Trophoblast cell (in vitro differentiated cells and primary cell): ENCODE data around the gene C15orf39.

Experiments
- DNase-seq, 2 donors: peaks; one replicate each; pipeline ENCODE4 v3.0.0-alpha.2; 2016
- H2AFZ ChIP-seq: 2 replicates; pipeline ENCODE4 v1.6.1; 2013; ENCODE audit warnings: low read length, moderate library complexity, mild to moderate bottlenecking; ENCODE audit not compliant: insufficient read depth, poor library complexity
- H2AK5ac ChIP-seq: 2 replicates; pipeline ENCODE4 v1.6.1; 2013; ENCODE audit warnings: mild to moderate bottlenecking, low read length
- H2BK120ac ChIP-seq: 2 replicates; pipeline ENCODE4 v1.6.1; 2013; ENCODE audit warnings: low read length, mild to moderate bottlenecking, moderate library complexity; ENCODE audit not compliant: insufficient read depth, poor library complexity
- H2BK12ac ChIP-seq: 2 replicates; pipeline ENCODE4 v1.6.1; 2013; ENCODE audit warnings: mild to moderate bottlenecking, low read length, moderate library complexity
- H2BK5ac ChIP-seq: 2 replicates; pipeline ENCODE4 v1.6.1; 2013; ENCODE audit warnings: low read length, low read depth, moderate library complexity, mild to moderate bottlenecking; ENCODE audit not compliant: poor library complexity
- H3K14ac ChIP-seq: 2 replicates; pipeline ENCODE4 v1.6.1; 2013; ENCODE audit warnings: mild to moderate bottlenecking, low read length
- H3K18ac ChIP-seq: 2 replicates; pipeline ENCODE4 v1.6.1; 2013; ENCODE audit warnings: mild to moderate bottlenecking, low read length
- H3K23ac ChIP-seq: 2 replicates; pipeline ENCODE4 v1.6.1; 2013; ENCODE audit warnings: low read length
- H3K27ac ChIP-seq: 2 replicates; pipeline ENCODE4 v1.5.1; 2013; ENCODE audit warnings: low read depth, mild to moderate bottlenecking, inconsistent platforms, low read length, moderate library complexity
- H3K27me3 ChIP-seq: 2 replicates; pipeline ENCODE4 v1.6.1; 2013; ENCODE audit warnings: inconsistent platforms, mild to moderate bottlenecking, low read length, moderate library complexity; ENCODE audit not compliant: insufficient read depth
- H3K36me3 ChIP-seq, 2 experiments: 1 replicate in 1 of 2; 2 replicates in 1 of 2; pipeline ENCODE4 v1.6.1; 2013; ENCODE audit warnings: low read length in 2 of 2, mild to moderate bottlenecking in 2 of 2, moderate library complexity in 1 of 2; ENCODE audit not compliant: insufficient read depth in 2 of 2, control insufficient read depth in 1 of 2
- H3K4ac ChIP-seq: 2 replicates; pipeline ENCODE4 v1.6.1; 2013; ENCODE audit warnings: low read depth, mild to moderate bottlenecking, low read length, moderate library complexity
- H3K4me1 ChIP-seq, 2 experiments: 1 replicate in 1 of 2; 2 replicates in 1 of 2; pipeline ENCODE4 v1.6.1; 2013; ENCODE audit warnings: low read length in 2 of 2, mild to moderate bottlenecking in 2 of 2, moderate library complexity in 1 of 2; ENCODE audit not compliant: insufficient read depth in 2 of 2, control insufficient read depth in 1 of 2
- H3K4me2 ChIP-seq: 2 replicates; pipeline ENCODE4 v1.6.1; 2013; ENCODE audit warnings: inconsistent platforms, mild to moderate bottlenecking, low read length, moderate library complexity
- H3K4me3 ChIP-seq: 2 replicates; pipeline ENCODE4 v1.5.1; 2013; ENCODE audit warnings: mild to moderate bottlenecking, low read depth, low read length, inconsistent platforms
- H3K79me1 ChIP-seq: one replicate; pipeline ENCODE4 v1.6.1; 2013; ENCODE audit warnings: low read length
- H3K79me2 ChIP-seq: 2 replicates; pipeline ENCODE4 v1.6.1; 2013; ENCODE audit warnings: low read length, mild to moderate bottlenecking; ENCODE audit not compliant: control insufficient read depth, insufficient read depth, poor library complexity
- H3K9ac ChIP-seq: 2 replicates; pipeline ENCODE4 v1.6.1; 2013; ENCODE audit warnings: mild to moderate bottlenecking, low read length
- H3K9me3 ChIP-seq: 2 replicates; pipeline ENCODE4 v1.6.1; 2013; ENCODE audit warnings: low read depth, mild to moderate bottlenecking, control low read depth, inconsistent platforms, low read length; ENCODE audit not compliant: insufficient read depth
- H4K12ac ChIP-seq: 2 replicates; pipeline ENCODE4 v1.6.1; 2013; ENCODE audit warnings: low read depth, mild to moderate bottlenecking, low read length, moderate library complexity
- H4K8ac ChIP-seq: 2 replicates; pipeline ENCODE4 v1.6.1; 2013; ENCODE audit warnings: low read depth, mild to moderate bottlenecking, low read length, moderate library complexity
- H4K91ac ChIP-seq: one replicate; pipeline ENCODE4 v1.6.1; 2013; ENCODE audit warnings: low read depth, mild to moderate bottlenecking, low read length, moderate library complexity
- WGBS: extraction: QIAGEN DNeasy Blood & Tissue Kit; methylation state at CpG from one replicate; pipeline ENCODE4 v1.1.7; 2013; ENCODE audit warnings: missing lambda C conversion rate; ENCODE audit not compliant: insufficient read length, insufficient coverage; ENCODE audit errors: extremely low coverage; 5-methylcytosine and 5-hydroxymethylcytosine counted together

The C15orf39 gene

DNA sequence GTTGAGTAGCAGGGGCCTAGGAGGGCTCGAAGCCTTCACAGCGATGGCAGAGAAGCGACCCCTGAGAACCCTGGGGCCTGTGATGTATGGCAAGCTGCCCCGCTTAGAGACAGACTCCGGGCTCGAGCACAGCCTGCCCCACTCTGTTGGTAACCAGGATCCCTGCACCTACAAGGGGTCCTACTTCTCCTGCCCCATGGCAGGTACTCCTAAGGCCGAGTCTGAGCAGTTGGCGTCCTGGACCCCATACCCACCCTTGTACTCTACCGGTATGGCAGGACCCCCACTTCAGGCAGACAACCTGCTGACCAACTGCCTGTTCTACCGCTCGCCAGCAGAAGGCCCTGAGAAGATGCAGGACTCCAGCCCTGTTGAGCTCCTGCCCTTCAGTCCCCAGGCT, 4.3 kb downstream of the C15orf39 start:
- H2AFZ ChIP-seq: no peak overlapping the region
- peaks cover 14% of the 10 kb centered on the region for H3K79me2 ChIP-seq
- no peak overlapping the region for H4K8ac ChIP-seq
- no peak overlapping the region for H2AK5ac ChIP-seq
- no peak overlapping the region for H3K14ac ChIP-seq
- no peak overlapping the region for H3K4me3 ChIP-seq
- no peak overlapping the region for H2BK12ac ChIP-seq
- peaks cover 3% of the 10 kb centered on the region for H3K9me3 ChIP-seq
- H3K4ac ChIP-seq: no peak overlapping the region
- H2BK120ac ChIP-seq: no peak overlapping the region
- H4K12ac ChIP-seq: no peak overlapping the region
- no peaks in the 10 kb centered on the region for H3K27me3 ChIP-seq
- peaks cover 38 to 50% of the 10 kb centered on the region in 2 experiments for H3K36me3 ChIP-seq
- no peak overlapping the region for H3K23ac ChIP-seq
- no peak overlapping the region for H2BK5ac ChIP-seq
- H3K9ac ChIP-seq: no peak overlapping the region
- H3K18ac ChIP-seq: no peak overlapping the region
- H3K27ac ChIP-seq: no peak overlapping the region
- WGBS: no CpG with 5 or more reads among the region's 11 CpGs
- no peak for DNase-seq
- peaks cover 9 to 14% of the 10 kb centered on the region in 2 experiments for H3K4me1 ChIP-seq
- H3K4me2 ChIP-seq: no peak overlapping the region
- peaks cover 13% of the 10 kb centered on the region for H3K79me1 ChIP-seq
- no peak overlapping the region for H4K91ac ChIP-seq

DNA sequence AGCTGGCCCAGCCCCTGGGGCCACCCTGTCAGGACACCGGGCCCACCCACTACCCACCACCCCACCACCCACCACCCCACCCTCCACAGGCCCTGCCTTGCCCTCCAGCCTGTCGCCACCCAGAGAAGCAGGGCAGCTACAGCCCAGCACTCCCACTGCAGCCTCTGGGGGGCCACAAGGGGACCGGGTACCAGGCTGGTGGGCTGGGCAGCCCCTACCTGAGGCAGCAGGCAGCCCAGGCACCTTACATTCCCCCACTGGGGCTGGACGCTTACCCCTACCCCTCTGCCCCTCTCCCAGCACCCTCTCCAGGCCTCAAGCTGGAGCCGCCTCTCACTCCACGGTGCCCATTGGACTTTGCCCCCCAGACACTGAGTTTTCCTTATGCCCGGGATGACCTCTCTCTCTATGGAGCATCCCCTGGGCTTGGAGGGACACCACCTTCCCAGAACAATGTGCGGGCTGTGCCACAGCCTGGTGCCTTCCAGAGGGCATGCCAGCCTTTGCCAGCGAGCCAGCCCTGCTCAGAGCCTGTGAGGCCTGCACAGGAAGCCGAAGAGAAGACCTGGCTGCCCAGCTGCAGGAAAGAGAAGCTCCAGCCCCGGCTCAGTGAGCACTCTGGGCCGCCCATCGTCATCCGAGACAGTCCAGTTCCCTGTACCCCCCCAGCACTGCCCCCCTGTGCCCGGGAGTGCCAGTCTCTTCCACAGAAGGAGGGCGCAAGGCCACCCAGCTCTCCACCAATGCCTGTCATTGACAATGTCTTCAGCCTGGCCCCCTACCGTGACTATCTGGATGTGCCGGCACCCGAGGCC, 5.3 kb downstream of the C15orf39 start:
- Histone ChIP-seq H3K79me1 (peaks cover 11% of the 10 kb centered on the region), H3K36me3 (peaks cover 47 to 60% of the 10 kb centered on the region in 2 experiments), H2BK120ac (no peak overlapping the region), H3K9ac (no peak overlapping the region), H4K12ac (no peak overlapping the region), H3K23ac (no peak overlapping the region), H3K9me3 (peaks cover 3% of the 10 kb centered on the region), H2BK12ac (no peak overlapping the region), H2BK5ac (no peak overlapping the region), H3K14ac (no peak overlapping the region), H3K18ac (no peak overlapping the region), H3K79me2 (peaks cover 12% of the 10 kb centered on the region), H3K4ac (no peak overlapping the region), H2AFZ (no peak overlapping the region), H4K8ac (no peak overlapping the region), H2AK5ac (no peak overlapping the region), H3K27me3 (no peaks in the 10 kb centered on the region), H3K27ac (no peak overlapping the region), H3K4me3 (no peak overlapping the region), H3K4me2 (no peak overlapping the region), H4K91ac (no peak overlapping the region), H3K4me1 (peaks cover 4 to 9% of the 10 kb centered on the region in 2 experiments)
- no CpG with 5 or more reads among the region's 19 CpGs for WGBS
- DNase-seq: no peak

DNA sequence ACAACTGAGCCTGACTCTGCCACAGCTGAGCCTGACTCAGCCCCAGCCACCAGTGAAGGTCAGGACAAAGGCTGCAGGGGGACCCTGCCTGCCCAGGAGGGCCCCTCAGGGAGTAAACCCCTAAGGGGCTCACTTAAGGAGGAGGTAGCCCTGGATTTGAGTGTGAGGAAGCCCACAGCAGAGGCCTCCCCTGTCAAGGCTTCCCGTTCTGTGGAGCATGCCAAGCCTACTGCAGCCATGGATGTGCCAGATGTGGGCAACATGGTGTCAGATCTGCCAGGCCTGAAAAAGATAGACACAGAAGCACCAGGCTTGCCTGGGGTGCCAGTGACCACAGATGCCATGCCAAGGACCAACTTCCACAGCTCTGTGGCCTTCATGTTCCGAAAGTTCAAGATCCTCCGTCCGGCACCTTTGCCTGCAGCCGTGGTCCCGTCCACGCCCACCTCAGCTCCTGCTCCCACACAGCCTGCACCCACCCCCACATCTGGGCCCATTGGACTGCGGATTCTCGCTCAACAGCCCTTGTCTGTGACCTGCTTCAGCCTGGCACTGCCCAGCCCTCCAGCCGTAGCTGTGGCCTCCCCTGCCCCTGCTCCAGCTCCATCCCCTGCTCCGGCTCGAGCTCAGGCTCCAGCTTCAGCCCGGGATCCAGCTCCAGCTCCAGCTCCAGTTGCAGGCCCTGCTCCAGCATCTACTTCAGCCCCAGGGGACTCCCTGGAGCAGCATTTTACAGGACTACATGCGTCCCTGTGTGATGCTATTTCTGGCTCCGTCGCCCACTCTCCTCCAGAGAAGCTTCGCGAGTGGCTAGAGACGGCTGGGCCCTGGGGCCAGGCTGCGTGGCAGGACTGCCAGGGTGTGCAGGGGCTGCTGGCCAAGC, 6.2 kb downstream of the C15orf39 start:
- H3K27ac ChIP-seq: no peak overlapping the region
- no peak overlapping the region for H3K18ac ChIP-seq
- peaks cover 2% of the 10 kb centered on the region for H3K79me1 ChIP-seq
- no peak overlapping the region for H3K4me2 ChIP-seq
- H3K27me3 ChIP-seq: no peaks in the 10 kb centered on the region
- no peak overlapping the region for H2BK5ac ChIP-seq
- no peak overlapping the region for H2AK5ac ChIP-seq
- H4K8ac ChIP-seq: no peak overlapping the region
- H3K23ac ChIP-seq: no peak overlapping the region
- no peak overlapping the region for H3K4ac ChIP-seq
- no peak overlapping the region for H4K12ac ChIP-seq
- H3K36me3 ChIP-seq: peaks cover 50 to 65% of the 10 kb centered on the region in 2 experiments
- DNase-seq: no peak
- H2AFZ ChIP-seq: no peak overlapping the region
- H3K14ac ChIP-seq: no peak overlapping the region
- peaks cover 4% of the 10 kb centered on the region for H3K79me2 ChIP-seq
- no CpG with 5 or more reads among the region's 20 CpGs for WGBS
- H3K9me3 ChIP-seq: peaks cover 3% of the 10 kb centered on the region
- peaks cover 2 to 3% of the 10 kb centered on the region in 2 experiments for H3K4me1 ChIP-seq
- H3K4me3 ChIP-seq: no peak overlapping the region
- H3K9ac ChIP-seq: no peak overlapping the region
- no peak overlapping the region for H2BK120ac ChIP-seq
- no peak overlapping the region for H4K91ac ChIP-seq
- no peak overlapping the region for H2BK12ac ChIP-seq

DNA sequence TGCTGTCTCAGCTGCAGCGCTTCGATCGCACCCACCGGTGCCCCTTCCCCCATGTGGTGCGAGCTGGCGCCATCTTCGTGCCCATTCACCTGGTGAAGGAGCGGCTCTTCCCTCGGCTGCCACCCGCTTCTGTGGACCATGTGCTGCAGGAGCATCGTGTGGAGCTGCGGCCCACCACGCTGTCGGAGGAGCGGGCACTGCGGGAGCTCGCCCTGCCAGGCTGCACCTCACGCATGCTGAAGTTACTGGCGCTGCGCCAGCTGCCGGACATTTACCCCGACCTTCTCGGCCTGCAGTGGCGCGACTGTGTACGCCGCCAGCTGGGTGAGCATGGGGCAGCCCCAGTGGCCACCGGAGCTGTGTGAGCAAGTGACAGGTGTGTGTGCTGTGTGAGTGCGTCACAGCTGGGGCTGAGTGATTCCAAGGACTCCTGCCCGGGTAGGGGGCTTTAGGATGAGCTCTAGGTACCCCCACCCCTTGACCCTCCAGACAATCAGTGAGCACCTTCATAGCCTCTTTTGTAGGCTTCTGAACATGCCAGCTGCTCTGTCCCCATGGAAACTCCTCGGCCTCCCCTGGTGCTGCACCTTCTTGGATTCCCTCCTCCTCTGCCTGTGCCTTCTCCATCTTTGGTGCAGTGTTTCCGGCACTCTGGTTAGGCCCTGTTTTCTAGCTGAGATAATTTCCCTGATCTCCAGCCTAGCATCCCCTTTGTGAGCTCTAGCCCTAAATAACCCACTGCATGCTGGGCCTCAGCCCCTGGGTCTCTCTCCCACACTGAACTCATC, 7.0 kb downstream of the C15orf39 start:
- Histone ChIP-seq H3K27ac (no peak overlapping the region), H2BK12ac (no peak overlapping the region), H2BK120ac (no peak overlapping the region), H4K12ac (no peak overlapping the region), H3K36me3 (peaks cover 50 to 65% of the 10 kb centered on the region in 2 experiments), H3K14ac (no peak overlapping the region), H2AFZ (no peak overlapping the region), H4K8ac (no peak overlapping the region), H4K91ac (no peak overlapping the region), H2AK5ac (no peak overlapping the region), H3K4me2 (no peak overlapping the region), H3K4me1 (no peaks in the 10 kb centered on the region), H3K27me3 (no peaks in the 10 kb centered on the region), H2BK5ac (no peak overlapping the region), H3K4ac (no peak overlapping the region), H3K18ac (no peak overlapping the region), H3K9ac (no peak overlapping the region), H3K79me2 (peaks cover 2% of the 10 kb centered on the region), H3K79me1 (no peaks in the 10 kb centered on the region), H3K9me3 (peaks cover 3% of the 10 kb centered on the region), H3K4me3 (no peak overlapping the region), H3K23ac (no peak overlapping the region)
- no peak for DNase-seq
- no CpG with 5 or more reads among the region's 32 CpGs for WGBS
